Small intestine (tissue), 16 donors: ENCODE data around the gene EIF2S2. TPM values are rescaled to one million over a fixed set of nuclear protein-coding genes. Genes with fewer than 3 reads are reported as not detected.
A peak's percentile ranks its signal among the peaks of the same experiment; 100 is the strongest.
"Not testable (repeated sequence)": the region's sequence is repeated elsewhere in the genome, so short reads cannot be mapped to it uniquely, and the experiment has no call there.

ENCODE experiments used
- DNase-seq, 2 donors: peaks; one replicate each; pipeline versions ENCODE4 v3.0.0 to v3.0.0-alpha.2; 2013
- FAIRE-seq: peaks from 2 replicates; lab custom pipeline; 2012; peaks lifted over from hg19 to GRCh38; lab: Jason Lieb, UNC
- H3K27ac ChIP-seq, 3 donors: one replicate each; pipeline ENCODE4 v1.5.1; 2013; ENCODE audit warnings: low read length in 2 of 3, mild to moderate bottlenecking in 2 of 3, control low read depth in 1 of 3, inconsistent platforms in 1 of 3, low read depth in 1 of 3, moderate library complexity in 1 of 3
- H3K27me3 ChIP-seq, 3 donors: one replicate each; pipeline ENCODE4 v1.6.1; 2013; ENCODE audit warnings: low read length in 3 of 3, inconsistent platforms in 1 of 3; ENCODE audit not compliant: control insufficient read depth in 3 of 3, insufficient read depth in 3 of 3
- H3K36me3 ChIP-seq, 3 donors: one replicate each; pipeline ENCODE4 v1.6.1; 2013; ENCODE audit warnings: low read length in 3 of 3, inconsistent platforms in 1 of 3, low read depth in 1 of 3, mild to moderate bottlenecking in 1 of 3, moderate library complexity in 1 of 3; ENCODE audit not compliant: control insufficient read depth in 3 of 3, insufficient read depth in 2 of 3
- H3K4me1 ChIP-seq, 3 donors: one replicate each; pipeline ENCODE4 v1.6.1; 2013; ENCODE audit warnings: low read length in 2 of 3, inconsistent platforms in 1 of 3, low read depth in 1 of 3, mild to moderate bottlenecking in 1 of 3, moderate library complexity in 1 of 3; ENCODE audit not compliant: control insufficient read depth in 3 of 3, insufficient read depth in 2 of 3
- H3K4me3 ChIP-seq, 3 donors: one replicate each; pipeline ENCODE4 v1.5.1; 2013; ENCODE audit warnings: low read length in 3 of 3, control low read depth in 1 of 3, inconsistent platforms in 1 of 3, low read depth in 1 of 3, mild to moderate bottlenecking in 1 of 3, moderate library complexity in 1 of 3
- H3K9me3 ChIP-seq, 2 donors: one replicate each; pipeline ENCODE4 v1.6.1; 2013; ENCODE audit warnings: low read depth in 1 of 2, low read length in 1 of 2; ENCODE audit not compliant: control insufficient read depth in 2 of 2, insufficient read depth in 1 of 2
- WGBS, 3 donors: extraction: QIAGEN DNeasy Blood & Tissue Kit; methylation state at CpG; one replicate each; pipeline ENCODE4 v1.1.7; 2013; 5-methylcytosine and 5-hydroxymethylcytosine counted together
- long read RNA-seq, 10 donors: transcript quantifications; one replicate each; lab custom pipeline, GENCODE V29; 2026
- polyA plus RNA-seq, 4 donors: library from polyadenylated mRNA; stranded (reverse) in 3 of 4; unstranded in 1 of 4; fragments of 200-250 nt in 3 of 4; fragments of 120-200 nt in 1 of 4; gene quantifications; one replicate each; pipeline versions ENCODE4 v1.2.1 to v1.2.3, GENCODE V29; 2013
- donor health status: healthy with polysubstance abuse.
- donor health status: control.
- donor health status: control.
- donor health status: Bipolar disorder and iron deficiency.
- donor health status: healthy.

Gene EIF2S2
- polyA plus RNA-seq = 10 to 100 TPM; 41.4 to 93.5 (median 55.3) TPM
- long read RNA-seq, donor 1, transcript EIF2S2-201 (9 exons, 2,656 nt) = major isoform, 38 of 233 reads
- long read RNA-seq, donor 1, partial matches to known transcripts = 185 of 233 reads
- long read RNA-seq, donor 1, other reads (novel, unspliced or antisense) = 10 of 233 reads
- long read RNA-seq, donor 2, transcript EIF2S2-201 (9 exons, 2,656 nt) = major isoform, 24 of 74 reads
- long read RNA-seq, donor 2, partial matches to known transcripts = 50 of 74 reads
- long read RNA-seq, donor 2, other reads (novel, unspliced or antisense) = 0 of 74 reads
- long read RNA-seq, donor 3, transcript EIF2S2-201 (9 exons, 2,656 nt) = major isoform, 8 of 95 reads
- long read RNA-seq, donor 3, partial matches to known transcripts = 87 of 95 reads
- long read RNA-seq, donor 3, other reads (novel, unspliced or antisense) = 0 of 95 reads
- long read RNA-seq, donor 4 = 0 reads
- long read RNA-seq, donor 5, transcript EIF2S2-201 (9 exons, 2,656 nt) = major isoform, 6 of 48 reads
- long read RNA-seq, donor 5, partial matches to known transcripts = 42 of 48 reads
- long read RNA-seq, donor 5, other reads (novel, unspliced or antisense) = 0 of 48 reads
- long read RNA-seq, donor 6, transcript EIF2S2-201 (9 exons, 2,656 nt) = major isoform, 13 of 75 reads
- long read RNA-seq, donor 6, partial matches to known transcripts = 62 of 75 reads
- long read RNA-seq, donor 6, other reads (novel, unspliced or antisense) = 0 of 75 reads
- long read RNA-seq, donor 7, transcript EIF2S2-201 (9 exons, 2,656 nt) = major isoform, 53 of 196 reads
- long read RNA-seq, donor 7, partial matches to known transcripts = 143 of 196 reads
- long read RNA-seq, donor 7, other reads (novel, unspliced or antisense) = 0 of 196 reads
- long read RNA-seq, donor 8, partial matches to known transcripts = 6 of 10 reads
- long read RNA-seq, donor 8, other reads (novel, unspliced or antisense) = 0 of 10 reads
- long read RNA-seq, donor 9, transcript EIF2S2-201 (9 exons, 2,656 nt) = major isoform, 7 of 21 reads
- long read RNA-seq, donor 9, partial matches to known transcripts = 14 of 21 reads
- long read RNA-seq, donor 9, other reads (novel, unspliced or antisense) = 0 of 21 reads
- long read RNA-seq, donor 10, transcript EIF2S2-201 (9 exons, 2,656 nt) = major isoform, 22 of 128 reads
- long read RNA-seq, donor 10, partial matches to known transcripts = 106 of 128 reads
- long read RNA-seq, donor 10, other reads (novel, unspliced or antisense) = 0 of 128 reads

GRCh38 chr20:34111702-34112599, at the start of gene EIF2S2:
Gene EIF2S2, minus strand, starts transcription at chr20:34112243. Its CDS starts 133 bp downstream, at chr20:34112110.
- Histone ChIP-seq H3K27me3 (no peaks in the 10 kb centered on the region), H3K9me3 (no peaks in the 10 kb centered on the region), H3K4me3 (peak within 1 kb of the TSS; percentile 59 to 98 (median 77)), H3K27ac (peak within 1 kb of the TSS; percentile 90 to 96 (median 95)), H3K4me1 (peaks cover 4 to 7% (median 6%) of the 10 kb centered on the region in 3 donors), H3K36me3 (peaks cover 0 to 10% (median 2%) of the 10 kb centered on the region in 3 donors)
- peak; percentile 99 to 100 for DNase-seq
- no peak for FAIRE-seq
- WGBS, 3 donors = 0 to 1% (median 0%) methylated on average over 77 to 81 of the region's 81 CpGs

GRCh38 chr20:34157697-34158096, 45.7 kb upstream of the EIF2S2 start:
- not testable (repeated sequence) for FAIRE-seq, H3K4me3 ChIP-seq, H3K27ac ChIP-seq, H3K4me1 ChIP-seq, H3K36me3 ChIP-seq, DNase-seq, H3K9me3 ChIP-seq, H3K27me3 ChIP-seq
- WGBS, 3 donors = 65 to 74% (median 70%) methylated on average over 8 of the region's 8 CpGs

- H3K36me3 ChIP-seq = no peaks in the 10 kb centered on the region
- DNase-seq = no peak
- FAIRE-seq = no peak
- no peak overlapping the region for H3K27ac ChIP-seq
- no peak overlapping the region for H3K4me3 ChIP-seq
- H3K9me3 ChIP-seq = peaks cover 0 to 3% of the 10 kb centered on the region in 2 donors
- H3K4me1 ChIP-seq = no peaks in the 10 kb centered on the region
- no peaks in the 10 kb centered on the region for H3K27me3 ChIP-seq
- WGBS, 3 donors = 62 to 78% (median 67%) methylated on average over 2 of the region's 2 CpGs
Observed at GRCh38 chr20:34155836-34156235, 43.8 kb upstream of the EIF2S2 start.

- H3K36me3 ChIP-seq, H3K4me3 ChIP-seq, H3K27me3 ChIP-seq, H3K9me3 ChIP-seq, H3K27ac ChIP-seq, H3K4me1 ChIP-seq, DNase-seq, FAIRE-seq: not testable (repeated sequence)
- WGBS, 3 donors = 82 to 87% (median 84%) methylated on average over 6 of the region's 6 CpGs
Observed at GRCh38 chr20:34153169-34153568, 41.1 kb upstream of the EIF2S2 start.

- 90 to 96% (median 96%) methylated on average over 8 of the region's 8 CpGs for WGBS, 3 donors
- not testable (repeated sequence) for H3K4me3 ChIP-seq, H3K27ac ChIP-seq, H3K9me3 ChIP-seq, H3K4me1 ChIP-seq, FAIRE-seq, DNase-seq, H3K27me3 ChIP-seq, H3K36me3 ChIP-seq
Observed at GRCh38 chr20:34152073-34152472, 40.0 kb upstream of the EIF2S2 start.

- Histone ChIP-seq H3K9me3 (no peaks in the 10 kb centered on the region), H3K4me3 (no peak overlapping the region), H3K27ac (no peak overlapping the region), H3K4me1 (no peaks in the 10 kb centered on the region), H3K27me3 (no peaks in the 10 kb centered on the region), H3K36me3 (no peaks in the 10 kb centered on the region)
- FAIRE-seq = no peak
- 74 to 83% (median 80%) methylated on average over 9 of the region's 9 CpGs for WGBS, 3 donors
- DNase-seq = no peak
Observed at GRCh38 chr20:34150306-34151000, 38.4 kb upstream of the EIF2S2 start.

- WGBS, 3 donors = 86 to 97% (median 96%) methylated on average over 2 of the region's 2 CpGs
- no peak for DNase-seq
- no peak overlapping the region for H3K27ac ChIP-seq
- H3K36me3 ChIP-seq = no peaks in the 10 kb centered on the region
- FAIRE-seq = no peak
- H3K27me3 ChIP-seq = peaks cover 0 to 2% (median 0%) of the 10 kb centered on the region in 3 donors
- no peaks in the 10 kb centered on the region for H3K4me1 ChIP-seq
- no peak overlapping the region for H3K4me3 ChIP-seq
- H3K9me3 ChIP-seq = peaks cover 0 to 2% of the 10 kb centered on the region in 2 donors
Observed at GRCh38 chr20:34145280-34145819, 33.3 kb upstream of the EIF2S2 start.
